ENCODE data around the gene TERT.

GRCh38 chr5:1213508-1214162 lies 81.2 kb downstream of the TERT start:
- no peak for TF ChIP-seq CTCF (IDR thresholded peaks at IDR 0.05)
- TF ChIP-seq EZH2 (IDR thresholded peaks at IDR 0.05): no peak
- no peak for TF ChIP-seq EZH2phosphoT487 (IDR thresholded peaks at IDR 0.05)
